GM18520 (cell line): Measurements from ENCODE around the gene NUS1.
A peak's percentile ranks its signal among the peaks of the same experiment; 100 is the strongest.
"Not testable (repeated sequence)": the region's sequence is repeated elsewhere in the genome, so short reads cannot be mapped to it uniquely, and the experiment has no call there.

Experiments used
- ATAC-seq: cut with Tn5 transposase; IDR thresholded peaks from one replicate; pipeline ENCODE4 v1.9.1; 2021; ENCODE audit not compliant: unreplicated experiment

The NUS1 gene

DNA sequence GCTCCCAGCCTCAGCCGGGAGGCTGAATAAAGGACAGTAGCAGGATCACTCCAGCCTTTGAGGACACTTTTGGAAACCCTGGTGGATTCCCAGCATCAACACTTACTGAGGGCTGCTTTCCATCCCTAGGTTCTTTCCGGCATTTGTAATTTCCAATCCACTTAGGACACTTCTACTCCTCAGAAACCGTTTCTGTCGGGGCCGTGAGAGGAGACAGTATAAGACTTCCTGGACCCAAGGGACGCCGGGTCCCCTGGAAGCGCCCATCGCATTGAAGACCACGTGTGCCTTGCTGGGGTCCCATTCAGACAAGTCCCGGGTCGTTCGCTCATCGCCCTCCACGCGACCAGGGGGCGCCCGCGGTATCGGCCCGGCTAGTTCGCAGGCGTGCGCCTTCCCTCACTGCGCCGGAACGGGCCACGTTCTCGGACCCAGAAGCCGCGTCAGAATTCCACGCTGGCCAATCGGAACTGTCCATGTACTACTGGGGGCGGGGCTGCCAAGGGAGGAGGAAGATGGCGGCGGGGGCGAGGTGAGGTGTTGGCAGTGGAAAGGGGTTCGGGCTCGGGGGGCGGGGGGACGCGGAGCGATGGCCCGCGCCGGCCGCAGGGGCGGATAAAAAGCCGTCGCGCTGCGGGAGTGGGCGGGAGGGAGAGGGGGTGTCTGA lies at the start of gene NUS1:
NUS1 (plus strand) TSS at position 479 of the 667 bp plus-strand sequence. CDS start 202 bp downstream, outside the sequence.
- ATAC-seq, result peak; percentile 96

DNA sequence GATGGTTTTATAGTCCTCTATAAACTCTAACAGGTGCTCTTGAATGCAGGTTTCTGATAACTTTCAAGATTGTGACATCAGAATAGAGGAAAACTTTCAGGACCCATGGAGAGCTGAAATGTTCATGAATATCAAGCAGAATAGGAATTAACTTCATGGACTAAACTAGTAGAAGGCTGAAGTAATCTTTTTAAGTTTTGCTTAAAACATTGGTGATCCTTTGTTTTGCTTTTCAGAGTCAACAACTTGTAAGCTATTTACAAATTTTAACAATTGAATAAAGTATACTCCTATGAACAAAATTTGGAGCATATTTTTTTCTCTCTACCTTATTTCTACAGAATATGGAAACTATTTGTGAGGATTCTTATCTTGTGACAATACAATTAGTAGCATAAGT lies 47.7 kb upstream of the NUS1 start:
- ATAC-seq, result no peak

DNA sequence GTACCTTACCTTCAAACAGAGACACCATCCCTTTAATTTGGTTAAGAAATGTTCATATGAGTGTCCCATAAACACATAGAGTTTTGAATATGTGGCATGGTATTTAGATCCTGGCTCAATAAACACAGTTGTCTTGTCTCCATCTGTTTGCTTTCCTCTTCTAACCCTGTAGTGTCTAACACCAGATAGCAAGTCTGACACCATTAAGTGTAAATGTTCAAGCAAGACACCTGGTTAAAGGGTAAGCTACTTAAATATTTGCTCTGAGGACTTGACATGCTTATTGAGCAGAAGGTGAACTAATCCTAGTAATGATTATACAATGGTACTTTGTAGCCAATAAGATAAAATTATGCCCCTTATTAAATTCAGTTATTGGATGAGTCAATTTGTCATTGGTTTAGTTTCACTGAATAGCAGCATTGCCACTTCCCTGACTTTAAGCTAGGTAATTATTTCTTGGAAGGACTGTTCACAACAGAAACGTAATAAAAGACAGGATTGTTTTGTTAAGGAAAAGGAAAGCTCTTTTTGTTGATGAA lies 46.1 kb upstream of the NUS1 start:
- no peak for ATAC-seq

DNA sequence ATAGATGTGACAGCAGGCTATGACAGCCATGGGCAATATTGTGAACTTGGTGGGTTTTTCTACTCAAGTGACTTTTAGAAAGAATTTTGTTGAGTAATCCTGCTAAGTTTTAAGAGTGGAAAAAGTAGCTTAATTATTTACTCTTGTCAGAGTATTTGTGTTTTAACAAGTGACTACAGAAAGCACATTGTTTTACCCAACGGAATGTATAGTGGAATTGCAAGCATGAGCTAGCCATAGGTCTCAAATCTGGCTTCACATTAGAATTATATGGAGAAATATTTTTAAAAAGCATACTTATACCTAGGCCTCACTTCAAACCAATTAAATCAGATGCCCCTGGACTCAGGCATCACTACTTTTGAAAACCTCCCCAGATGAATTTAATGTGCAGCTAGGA lies 37.5 kb upstream of the NUS1 start:
- ATAC-seq, result no peak

DNA sequence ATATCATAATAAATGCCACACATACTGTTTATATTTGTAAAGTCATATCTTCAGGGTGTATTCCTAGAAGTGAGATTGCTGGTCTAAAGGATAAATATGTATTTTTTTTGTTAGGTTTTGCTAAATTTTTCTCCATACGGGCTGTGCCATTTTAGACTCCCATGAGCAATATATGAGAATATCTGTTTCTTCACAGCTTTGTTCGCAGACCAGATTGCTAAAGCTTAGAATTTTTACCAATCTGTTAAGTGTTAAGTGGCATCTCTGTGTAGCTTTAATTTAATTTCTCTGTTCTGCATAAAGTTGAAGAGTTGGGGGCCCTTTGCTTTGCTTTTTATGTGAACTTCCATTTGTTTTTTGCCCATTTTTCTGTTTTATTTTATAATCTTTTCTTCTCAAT lies 32.3 kb upstream of the NUS1 start:
- no peak for ATAC-seq

DNA sequence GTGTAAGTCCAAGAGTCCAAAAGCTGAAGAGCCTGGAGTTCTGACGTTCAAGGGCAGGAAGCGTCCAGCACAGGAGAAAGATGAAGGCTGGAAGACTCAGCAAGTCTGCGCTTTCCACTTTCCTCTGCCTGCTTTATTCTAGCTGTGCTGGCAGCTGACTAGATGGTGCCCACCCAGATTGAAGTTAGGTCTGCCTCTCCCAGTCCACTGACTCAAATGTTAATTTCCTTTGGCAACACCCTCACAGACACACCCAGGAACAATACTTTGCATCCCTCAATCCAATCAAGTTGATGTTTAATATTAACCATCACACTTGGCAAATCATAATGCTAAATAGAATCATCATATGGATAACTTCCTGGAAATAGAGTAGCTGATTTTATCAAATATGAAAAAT lies 23.3 kb upstream of the NUS1 start:
- ATAC-seq, result not testable (repeated sequence)

DNA sequence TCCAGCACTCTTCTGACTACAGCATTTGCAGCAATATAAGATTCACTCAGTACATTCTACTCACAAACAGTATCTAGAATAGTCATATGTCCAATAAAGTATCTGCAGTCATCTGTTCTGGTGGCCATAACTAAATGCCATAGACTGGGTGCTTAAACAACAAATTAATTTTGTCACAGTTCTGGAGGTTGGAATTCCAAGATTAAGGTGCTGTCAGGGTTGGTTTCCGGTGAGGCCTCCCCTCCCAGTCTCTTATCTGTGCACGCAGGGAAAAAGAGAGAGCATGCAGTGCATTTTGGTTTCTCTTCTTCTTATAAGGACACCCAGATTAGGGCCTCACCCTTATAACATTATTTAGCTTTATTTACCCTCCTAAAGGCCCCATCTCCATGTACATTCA lies 21.3 kb upstream of the NUS1 start:
- no peak for ATAC-seq

DNA sequence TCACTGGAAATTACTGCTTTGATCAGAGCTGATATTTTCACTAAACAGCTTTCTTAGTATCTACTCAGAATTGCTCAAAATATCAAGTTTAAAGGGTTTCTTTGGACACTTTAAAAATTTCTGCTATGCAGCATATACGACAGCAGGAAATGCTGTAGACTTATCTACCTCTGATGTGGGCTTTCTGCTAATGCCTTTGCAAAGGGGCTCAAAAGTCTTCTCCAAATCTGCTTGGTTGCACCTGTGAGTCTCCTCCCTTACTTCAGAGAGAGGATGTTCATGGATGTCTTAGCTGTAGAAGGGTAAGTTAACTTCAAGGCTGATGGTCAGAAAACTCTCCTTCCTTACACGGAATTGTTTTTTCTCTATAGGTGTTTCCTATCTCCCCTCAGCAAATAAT lies 19.9 kb upstream of the NUS1 start:
- ATAC-seq, result no peak

DNA sequence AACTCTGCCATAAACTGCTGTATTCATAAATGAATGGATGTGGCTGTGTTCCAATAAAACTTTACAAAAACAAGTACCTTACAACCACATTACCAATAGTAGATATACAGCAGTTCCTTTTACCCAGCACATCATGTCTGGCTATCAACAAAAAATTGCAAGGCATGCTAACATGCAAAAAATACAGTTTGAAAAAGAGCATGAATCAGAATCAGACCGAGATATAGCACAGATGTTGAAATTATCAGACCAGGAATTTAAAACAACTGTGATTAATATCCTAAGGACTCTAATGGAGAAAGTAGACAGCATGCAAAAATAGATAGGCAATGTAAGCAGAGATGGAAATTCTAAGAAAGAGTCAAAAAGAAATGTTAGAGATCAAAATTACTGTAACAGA lies 8.4 kb upstream of the NUS1 start:
- ATAC-seq, result no peak

DNA sequence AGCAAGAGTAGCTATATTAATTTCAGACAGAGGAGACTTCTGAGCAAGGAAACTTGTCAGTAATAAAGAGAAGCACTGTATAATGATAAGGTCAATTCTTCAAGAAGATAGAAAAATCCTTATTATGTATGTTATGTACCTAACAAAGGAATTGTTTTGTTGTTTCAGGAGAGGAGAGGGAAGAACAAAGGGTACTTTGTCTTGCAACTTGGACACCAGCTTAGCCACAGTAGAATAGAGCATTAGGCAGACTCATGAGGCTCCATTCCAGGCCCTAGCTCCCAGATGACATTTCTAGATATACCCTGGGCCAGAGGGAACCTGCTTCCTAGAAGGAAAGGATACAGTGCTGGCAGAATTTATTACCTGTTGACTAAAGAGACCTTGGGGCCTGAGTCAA lies 6.5 kb upstream of the NUS1 start:
- ATAC-seq, result no peak

DNA sequence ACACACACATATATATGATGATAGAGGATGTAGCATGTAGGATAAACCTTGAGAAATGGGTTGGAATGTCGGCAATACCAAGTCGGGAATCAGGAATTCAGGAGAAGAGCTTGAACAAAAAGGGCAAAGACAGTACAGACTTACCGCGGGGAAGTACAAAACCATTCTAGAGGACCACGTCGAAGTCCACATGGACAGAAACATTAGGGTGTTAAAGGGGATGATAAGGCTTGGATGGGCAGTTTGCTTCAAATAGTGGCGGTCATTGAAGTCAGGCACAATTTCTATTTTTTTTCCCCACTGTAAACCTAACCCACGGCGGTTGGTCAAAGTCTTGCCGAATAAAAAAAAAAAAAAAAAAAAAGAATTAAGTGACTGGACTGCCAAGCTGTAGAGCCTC lies 766 bp upstream of the NUS1 start:
- ATAC-seq, result no peak

DNA sequence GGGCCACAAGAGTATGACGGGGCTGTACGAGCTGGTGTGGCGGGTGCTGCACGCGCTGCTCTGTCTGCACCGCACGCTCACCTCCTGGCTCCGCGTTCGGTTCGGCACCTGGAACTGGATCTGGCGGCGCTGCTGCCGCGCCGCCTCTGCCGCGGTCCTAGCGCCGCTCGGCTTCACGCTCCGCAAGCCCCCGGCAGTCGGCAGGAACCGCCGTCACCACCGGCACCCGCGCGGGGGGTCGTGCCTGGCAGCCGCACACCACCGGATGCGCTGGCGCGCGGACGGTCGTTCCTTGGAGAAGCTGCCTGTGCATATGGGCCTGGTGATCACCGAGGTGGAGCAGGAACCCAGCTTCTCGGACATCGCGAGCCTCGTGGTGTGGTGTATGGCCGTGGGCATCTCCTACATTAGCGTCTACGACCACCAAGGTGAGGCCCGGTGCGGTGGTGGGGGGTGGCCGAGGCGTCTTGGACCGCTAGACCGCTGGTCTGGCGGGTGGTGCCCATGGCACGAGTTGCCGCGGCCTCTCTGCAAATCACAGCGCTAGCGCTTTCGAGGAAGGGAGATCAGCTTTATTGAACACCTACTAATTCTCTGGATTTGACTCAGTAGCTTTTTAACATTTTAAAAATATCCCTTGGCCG lies 511 bp downstream of the NUS1 start:
- peak; percentile 6 for ATAC-seq

DNA sequence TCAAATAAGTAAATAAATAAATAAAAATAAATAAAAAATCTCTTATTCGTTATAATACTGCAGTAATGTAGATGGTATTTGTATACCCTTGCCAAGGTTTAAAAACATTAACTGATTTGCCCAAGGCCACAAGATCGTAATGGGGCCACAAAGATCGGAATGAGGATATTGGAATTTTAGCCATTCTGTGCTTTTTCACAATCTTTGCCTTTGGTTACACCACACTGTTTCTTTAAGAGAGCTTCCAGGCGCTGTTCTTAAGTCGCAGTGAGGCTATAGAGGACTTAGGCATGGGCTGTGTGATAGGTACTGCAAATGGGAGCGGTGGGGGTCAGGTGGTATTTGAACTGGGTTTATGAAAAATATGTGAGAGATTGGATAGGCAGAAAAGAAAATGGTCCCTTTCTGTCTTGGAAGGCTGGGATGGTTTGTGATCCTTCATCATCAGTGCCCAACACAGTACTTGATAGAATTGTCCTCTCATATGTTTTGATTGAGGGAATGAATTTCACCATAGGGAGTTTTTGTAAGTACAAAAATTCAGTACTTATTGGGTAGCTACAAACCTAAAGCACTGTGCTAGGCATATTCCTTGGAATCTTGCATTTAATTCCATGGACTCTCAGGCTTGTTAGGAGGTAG lies 1.4 kb downstream of the NUS1 start:
- ATAC-seq, result no peak

DNA sequence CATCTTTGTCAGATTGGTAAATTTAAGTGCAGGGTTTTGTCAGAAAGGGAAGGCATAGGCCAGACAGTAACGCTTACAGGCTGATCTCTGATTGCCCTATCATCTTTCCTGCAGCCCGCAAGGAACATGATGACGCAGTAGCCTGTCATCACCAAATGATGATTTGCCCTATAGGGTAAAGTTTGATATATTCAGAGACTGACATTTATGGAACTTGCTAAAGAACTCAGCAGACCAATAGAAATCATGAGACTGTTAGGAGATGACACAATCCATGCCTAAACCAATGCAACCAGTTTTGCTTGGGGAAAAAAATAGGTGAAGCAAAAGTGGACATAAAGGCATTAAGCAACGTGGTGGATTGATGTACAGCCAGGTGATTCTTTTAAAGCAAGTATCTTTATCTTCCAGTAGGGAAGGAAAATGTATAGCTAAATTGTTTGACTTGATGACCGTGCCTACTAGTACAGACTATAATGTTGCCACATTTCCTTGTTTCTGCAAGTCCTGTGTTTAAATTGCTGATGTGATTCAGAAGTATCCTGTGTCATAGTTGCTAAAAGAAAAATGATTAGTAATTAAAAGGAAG lies 2.4 kb downstream of the NUS1 start:
- ATAC-seq, result no peak

DNA sequence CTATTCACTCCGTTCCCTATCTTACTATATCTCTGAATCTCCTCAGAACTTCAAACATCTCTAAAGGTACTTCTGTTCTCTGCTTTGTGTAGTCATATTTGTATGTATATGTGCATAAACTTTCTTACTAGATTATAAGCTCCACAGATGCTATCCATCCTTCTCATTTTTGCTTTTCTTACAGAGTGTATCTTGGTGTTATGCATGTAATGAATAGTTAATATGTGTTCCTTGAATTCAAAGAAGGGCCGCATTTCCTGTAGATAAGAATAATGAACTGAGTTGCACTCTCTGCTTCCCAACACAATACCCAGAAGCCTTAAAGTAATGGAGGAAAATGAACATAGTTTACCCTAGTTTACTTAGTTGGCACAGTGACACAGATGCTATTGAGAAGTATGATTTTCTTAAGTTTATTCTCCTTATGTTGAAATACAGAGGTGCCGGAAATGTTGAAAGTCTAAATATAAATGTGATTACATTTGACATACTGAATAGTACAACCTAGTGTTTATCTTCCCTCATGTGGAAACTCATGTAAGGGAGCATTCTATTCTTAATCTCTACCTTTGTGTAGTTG lies 6.0 kb downstream of the NUS1 start:
- ATAC-seq, result no peak

DNA sequence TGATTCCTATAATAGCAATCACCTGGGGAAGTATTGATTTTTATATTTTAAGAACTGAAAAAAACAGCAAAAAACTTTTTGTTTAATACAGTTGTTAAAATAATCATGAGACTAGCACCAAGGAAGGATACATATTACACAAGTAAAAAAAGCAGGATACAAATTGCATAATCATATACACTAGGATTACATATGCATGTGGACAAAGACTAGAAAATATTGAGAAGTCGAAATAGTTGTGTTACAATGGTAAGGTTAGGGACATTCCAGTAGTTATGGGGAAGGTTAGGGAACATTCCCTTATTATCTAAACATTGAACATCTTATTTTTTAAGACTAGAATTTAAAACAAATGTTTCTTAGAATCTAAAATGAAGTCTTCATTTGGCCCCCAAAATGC lies 9.5 kb downstream of the NUS1 start:
- ATAC-seq, result no peak

DNA sequence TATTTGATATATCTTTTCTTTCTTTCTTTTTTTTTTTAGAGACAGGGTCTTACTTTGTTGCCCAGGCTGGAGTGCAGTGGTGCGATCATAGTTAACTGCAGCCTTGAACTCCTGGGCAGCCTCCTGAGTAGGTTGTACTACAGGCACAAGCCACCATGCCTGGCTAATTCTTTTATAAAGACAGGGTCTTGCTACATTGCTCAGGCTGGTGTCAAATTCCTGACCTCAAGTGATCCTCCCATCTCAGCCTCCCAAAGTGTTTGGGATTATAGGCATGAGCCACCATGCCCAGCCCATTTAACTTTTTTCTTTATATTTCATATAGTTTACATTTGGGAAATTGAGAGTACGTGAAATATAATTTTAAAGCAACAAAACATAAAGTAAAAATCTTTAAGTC lies 10.1 kb downstream of the NUS1 start:
- ATAC-seq, result no peak

DNA sequence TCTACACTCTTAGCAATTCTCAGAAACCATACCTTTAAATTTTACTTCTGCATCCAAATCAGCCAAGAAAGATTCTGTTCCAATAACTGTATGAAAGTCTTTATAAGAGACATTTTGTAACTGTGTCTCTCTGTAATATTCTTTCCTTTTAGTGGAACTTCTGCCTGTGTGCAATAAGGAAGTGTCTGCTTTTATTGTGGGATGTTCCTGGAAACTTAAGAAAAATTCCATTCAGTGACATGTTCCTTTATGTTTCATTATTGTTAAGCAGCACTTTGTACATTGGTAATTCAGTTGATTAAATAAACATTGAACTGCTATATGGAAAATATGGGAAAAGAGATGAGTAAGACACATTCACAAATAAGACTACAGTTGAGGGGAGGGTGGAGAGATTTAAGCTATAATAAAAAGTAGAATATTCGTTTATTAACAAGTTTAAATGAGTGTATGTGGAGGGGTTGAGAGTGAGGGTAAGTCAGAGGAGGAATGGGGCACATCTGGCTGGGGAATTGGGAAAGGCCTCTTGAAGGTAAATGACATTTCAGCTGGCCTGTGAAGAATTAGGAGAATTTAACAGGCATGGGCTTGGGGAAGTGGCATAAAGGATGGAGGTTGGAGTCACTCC lies 11.9 kb downstream of the NUS1 start:
- no peak for ATAC-seq

DNA sequence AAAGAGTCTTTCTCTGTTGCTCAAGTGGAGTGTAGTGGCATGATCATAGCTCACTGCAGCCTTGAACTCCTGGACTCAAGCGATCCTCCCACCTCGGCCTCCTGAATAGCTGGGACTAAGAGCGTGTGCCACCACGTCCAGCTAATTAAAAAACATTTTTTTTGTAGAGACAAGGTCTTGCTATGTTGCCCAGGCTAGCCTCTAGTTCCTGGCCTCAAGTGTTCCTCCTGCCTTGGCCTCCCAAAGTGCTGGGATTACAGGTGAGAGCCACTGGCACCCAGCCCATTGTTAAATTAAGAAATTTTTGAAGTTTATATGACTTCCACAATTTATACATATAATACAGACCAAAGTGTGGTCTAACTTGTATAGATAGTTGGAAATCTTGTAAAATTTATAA lies 14.3 kb downstream of the NUS1 start:
- not testable (repeated sequence) for ATAC-seq

DNA sequence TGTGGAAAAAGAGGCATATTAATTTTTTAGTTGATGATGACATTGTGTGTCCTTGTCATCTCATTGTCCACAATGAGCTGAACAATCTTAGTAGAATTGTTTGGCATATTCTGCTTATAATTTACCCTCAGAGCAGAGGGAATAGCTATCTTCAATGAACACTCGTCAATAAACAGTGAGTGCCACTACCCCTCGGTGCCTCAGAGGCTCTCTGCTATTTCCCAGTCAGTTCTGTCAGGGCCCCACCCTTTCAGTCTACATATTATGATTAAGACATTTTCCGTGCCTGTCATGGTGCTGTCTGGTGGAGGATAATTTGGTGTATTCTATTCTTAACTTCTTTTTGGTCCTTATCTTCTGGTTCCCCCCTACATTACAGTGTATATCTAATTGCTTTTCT lies 31.2 kb downstream of the NUS1 start:
- ATAC-seq, result no peak

DNA sequence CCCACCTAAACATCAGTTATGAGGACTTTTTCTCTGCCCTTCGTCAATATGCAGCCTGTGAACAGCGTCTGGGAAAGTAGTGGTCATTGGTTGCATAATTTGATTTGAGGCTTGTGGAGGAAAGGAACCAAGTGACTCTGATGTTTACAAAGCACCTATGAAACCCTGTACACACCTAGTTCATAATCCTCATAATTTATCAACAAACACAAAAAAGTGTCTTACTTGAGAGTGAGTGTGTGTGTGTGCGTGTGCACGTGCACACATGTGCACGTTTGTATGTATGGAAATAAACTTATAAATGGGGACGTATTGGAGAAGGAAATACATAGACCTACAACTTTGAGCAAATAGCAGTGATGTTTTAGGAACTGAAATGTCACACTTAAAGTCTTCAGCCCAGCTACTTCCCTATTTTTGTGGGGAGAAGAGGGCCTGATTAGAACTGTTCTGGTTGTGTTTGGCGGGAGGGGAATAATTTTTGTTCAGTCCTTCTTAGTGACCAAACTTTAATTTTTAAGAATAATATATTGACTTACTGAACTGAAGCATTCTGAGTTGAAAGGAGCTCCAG lies 31.8 kb downstream of the NUS1 start:
- ATAC-seq, result not testable (repeated sequence)
